HG03060 (cell line): ENCODE results near the gene LRP1B.
"Not testable (repeated sequence)": the region's sequence is repeated elsewhere in the genome, so short reads cannot be mapped to it uniquely, and the experiment has no call there.

Experiments
- ATAC-seq: cut with Tn5 transposase; IDR thresholded peaks from one replicate; pipeline ENCODE4 v1.9.1; 2021; ENCODE audit warnings: low read depth, moderate number of reproducible peaks; ENCODE audit not compliant: unreplicated experiment

Gene LRP1B

DNA sequence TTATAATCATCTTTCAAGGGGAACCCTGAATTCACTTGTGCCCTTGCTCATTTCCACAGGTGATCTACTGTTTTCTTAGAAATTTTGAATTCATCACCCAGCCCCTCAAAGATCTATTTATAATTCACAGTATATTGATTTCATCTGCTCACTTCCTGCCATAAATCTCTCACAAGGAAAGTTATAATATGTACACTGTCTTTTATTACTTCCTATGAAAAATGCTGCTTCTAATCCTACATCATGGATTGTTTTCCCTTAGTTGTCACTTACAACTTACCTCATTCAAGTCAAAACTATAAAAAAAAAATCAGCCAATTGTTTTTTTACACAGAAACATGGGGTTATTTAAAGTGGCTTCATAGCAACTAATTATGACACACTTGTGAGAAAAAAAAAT, 1443.0 kb downstream of the LRP1B start:
- no peak for ATAC-seq

DNA sequence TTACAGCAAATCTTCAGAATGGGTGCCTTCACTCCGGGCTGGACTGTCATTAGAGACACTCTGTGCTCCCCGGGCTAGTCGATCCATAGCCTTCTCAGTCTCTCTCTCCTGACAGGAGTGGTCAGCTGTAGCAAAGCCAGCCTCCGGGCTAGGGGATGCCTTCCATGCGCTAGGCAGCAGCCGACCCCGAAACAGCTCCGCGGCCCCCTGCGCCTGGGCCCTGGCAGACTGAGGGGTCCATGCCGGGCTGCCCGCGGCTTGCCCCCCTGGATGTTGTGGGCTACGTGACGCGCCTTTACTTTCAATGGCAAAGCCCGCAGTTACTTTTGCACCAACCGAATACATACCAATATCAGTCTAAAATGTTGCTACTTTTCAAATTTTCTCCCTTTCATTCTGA, 1447.2 kb downstream of the LRP1B start:
- ATAC-seq: no peak

DNA sequence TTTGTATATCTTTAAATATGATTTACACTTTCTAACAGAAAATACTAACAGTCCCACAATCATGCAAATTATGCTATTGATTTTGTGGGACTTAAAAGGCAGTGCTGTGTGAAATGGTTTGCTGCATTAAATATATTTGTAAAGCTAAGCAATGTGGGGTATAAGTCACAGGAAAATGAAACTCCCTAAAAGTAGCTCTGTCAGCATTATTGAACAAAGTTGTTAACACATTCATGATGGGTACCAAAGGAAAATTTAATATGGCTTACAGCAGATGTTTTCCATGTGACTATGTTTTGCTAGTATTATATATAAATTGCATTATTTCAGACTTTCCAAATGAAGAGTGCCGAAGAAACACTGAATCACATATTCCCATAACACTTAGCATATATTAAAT, 1450.0 kb downstream of the LRP1B start:
- no peak for ATAC-seq

GRCh38 chr2:140679752-140680151, 1451.1 kb downstream of the LRP1B start:
- ATAC-seq: no peak

DNA sequence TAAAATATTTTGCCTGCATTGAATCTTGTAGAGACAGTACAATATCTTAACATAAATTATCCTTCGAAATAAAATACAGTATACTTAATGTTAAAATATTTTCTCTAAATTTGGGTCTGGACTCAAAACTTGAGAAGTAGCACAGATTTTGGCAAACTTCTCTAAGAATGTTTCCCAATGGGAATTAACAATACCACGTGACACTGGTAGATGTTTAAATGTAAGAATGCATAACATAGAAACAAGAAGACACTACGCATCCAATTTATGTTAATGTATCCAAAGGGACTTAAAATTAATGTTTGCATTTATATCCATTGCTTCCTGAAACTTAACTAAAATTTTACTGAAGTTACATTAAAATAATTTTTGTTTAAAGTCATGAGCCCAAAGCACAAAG, 1460.9 kb downstream of the LRP1B start:
- no peak for ATAC-seq

DNA sequence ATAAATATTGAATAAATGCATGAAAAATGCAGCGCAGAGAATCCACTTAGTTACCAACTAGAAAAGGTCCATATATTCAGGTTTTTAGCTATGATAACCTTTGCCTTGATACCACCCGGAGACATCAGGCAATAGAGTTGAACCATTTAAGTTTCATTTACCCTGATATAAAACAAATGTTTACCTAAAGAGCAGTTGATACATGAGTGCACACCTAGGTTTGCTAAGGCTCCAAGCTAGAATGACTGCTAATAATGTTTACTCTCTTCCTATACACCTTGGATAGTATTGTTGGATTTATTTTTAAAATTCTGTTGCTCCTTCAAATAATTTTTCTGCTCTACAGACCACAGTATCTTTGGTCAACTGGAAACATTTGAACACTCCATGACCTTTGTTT, 1463.6 kb downstream of the LRP1B start:
- ATAC-seq: no peak

DNA sequence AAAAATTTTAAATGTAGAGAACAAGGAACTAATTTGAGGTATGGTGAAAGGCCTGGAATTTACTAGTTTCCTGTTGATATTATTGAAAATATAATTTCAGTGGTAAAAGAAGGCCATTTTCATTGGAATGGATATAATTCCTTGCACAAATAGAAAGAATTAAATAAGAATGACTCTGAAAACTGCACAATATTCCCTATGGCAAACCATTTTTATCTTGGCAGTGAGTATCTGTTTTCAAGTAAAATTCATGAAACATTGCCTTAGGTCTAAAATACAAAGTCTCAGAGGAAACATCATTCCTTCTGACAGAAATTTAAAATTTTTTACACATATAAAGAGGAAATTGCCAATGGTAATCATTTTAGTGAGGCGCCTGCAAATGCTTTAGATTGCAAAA, 1468.3 kb downstream of the LRP1B start:
- ATAC-seq: no peak

- no peak for ATAC-seq
These were observed 1471.8 kb downstream of the LRP1B start for GRCh38 chr2:140658760-140659692.

DNA sequence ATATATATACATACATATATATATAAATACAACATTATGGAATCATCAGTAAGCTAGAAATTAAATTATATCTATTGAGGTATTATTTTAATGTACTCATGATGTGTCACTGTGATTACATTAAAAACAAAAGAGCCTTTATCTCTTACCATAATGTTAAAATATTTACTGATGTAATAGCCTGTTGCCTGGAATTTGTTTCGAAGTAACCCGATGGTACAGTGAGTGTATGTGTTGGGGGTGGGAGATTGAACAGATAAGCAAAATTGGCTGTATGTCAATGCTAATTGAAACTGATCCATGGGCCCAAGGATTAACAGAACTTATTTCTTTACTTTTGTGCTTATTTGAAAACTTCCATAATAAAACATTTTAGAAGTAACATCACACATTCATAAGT, 1473.2 kb downstream of the LRP1B start:
- ATAC-seq: no peak

- ATAC-seq: no peak
These were observed 1476.3 kb downstream of the LRP1B start for GRCh38 chr2:140654565-140654964.

DNA sequence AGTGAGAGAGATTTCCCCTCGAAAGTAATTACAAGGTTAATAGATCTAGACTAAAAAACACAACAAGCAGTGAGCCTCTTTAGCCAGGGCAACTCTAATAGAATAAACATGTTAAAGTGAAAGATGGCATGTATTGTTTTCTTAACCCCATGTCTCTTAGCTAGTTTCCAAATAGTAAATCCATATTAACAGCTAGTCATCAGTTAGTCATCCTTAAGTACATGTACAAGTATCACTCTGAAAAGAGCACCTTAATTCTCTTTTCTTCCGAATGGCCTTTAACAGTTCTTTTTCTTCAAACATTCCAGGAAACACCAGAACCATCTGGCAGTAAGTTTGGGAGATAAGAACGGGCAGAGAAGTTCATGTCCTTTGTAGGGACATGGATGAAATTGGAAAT, 1480.0 kb downstream of the LRP1B start:
- ATAC-seq: no peak

DNA sequence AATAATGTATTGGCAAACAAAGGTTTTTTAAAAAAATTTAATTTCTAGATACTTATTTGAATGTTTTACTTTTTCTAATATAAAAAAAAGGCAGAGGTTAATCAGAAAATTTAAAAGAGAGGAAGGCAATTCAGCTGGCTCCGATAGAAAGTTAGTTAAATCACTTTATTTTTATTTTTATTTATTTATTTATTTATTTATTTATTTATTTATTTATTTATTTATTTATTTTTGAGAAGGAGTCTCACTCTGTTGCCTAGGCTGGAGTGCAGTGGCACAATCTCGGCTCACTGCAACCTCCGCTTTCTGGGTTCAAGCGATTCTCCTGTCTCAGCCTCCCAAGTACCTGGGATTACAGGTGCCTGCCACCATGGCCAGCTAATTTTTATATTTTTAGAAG, 1480.7 kb downstream of the LRP1B start:
- ATAC-seq: not testable (repeated sequence)

GRCh38 chr2:140648393-140648792, 1482.4 kb downstream of the LRP1B start:
- no peak for ATAC-seq

DNA sequence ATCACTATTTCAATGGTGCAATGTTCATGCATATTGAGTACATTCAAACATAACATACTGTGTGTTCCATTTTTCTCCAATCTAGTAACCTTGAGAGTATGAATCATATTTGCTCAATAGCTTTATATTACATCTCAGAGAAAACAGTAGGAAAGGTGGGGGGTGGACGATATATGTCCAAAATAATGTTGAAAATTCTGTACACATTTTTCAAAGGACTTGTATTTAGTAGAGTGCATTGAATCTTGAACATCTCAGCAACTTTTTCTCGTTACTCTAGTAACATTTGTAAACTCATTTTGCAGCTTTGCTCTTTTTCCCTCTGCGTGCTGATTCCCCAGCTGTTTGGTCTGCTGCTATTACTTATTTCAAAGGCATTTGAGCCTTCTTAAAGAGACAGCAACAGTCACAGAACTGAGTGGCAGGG, 1487.0 kb downstream of the LRP1B start:
- ATAC-seq: no peak

GRCh38 chr2:140641163-140641562, 1489.7 kb downstream of the LRP1B start:
- ATAC-seq: peak; percentile 45

DNA sequence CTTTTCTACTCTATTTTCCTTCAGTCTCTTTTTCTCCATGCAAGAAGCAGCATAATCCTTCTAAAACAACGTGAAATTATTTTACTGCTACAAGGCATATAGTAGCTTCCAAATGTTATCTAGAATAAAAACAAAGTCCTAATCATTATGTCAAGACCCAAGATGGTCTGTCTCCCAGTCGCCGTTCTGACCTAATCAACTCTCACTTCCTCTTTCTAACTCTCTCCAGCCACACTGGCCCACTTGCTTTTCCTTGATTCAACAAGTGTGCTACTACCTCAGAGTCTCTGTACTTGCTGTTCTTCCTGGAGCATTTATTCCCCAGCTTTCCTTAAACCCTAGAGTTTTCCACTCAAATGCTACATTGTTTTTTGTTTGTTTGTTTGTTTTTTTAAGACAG, 1491.2 kb downstream of the LRP1B start:
- peak; percentile 85 for ATAC-seq

GRCh38 chr2:140630557-140630956, 1500.3 kb downstream of the LRP1B start:
- ATAC-seq: no peak

GRCh38 chr2:140627885-140628284, 1502.9 kb downstream of the LRP1B start:
- ATAC-seq: no peak

DNA sequence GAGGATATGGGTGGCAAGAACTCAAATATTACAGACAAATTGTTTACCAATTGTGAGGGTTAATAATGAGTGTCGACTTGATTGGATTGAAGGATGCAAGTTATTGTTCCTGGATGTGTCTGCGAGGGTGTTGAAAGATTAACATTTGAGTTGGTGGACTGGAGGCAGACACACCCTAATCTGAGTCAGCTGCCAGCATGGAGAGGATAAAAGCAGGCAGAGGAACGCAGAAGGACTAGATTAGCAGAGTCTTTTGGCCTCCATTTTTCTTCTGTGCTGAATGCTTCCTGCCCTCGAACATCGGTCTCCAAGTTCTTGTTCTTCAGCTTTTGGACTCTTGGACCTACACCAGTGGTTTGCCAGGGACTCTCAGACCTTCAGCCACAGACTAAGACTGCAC, 1503.7 kb downstream of the LRP1B start:
- ATAC-seq: no peak

GRCh38 chr2:140624200-140624599, 1506.6 kb downstream of the LRP1B start:
- ATAC-seq: no peak

- ATAC-seq: no peak
These were observed 1509.0 kb downstream of the LRP1B start for GRCh38 chr2:140621583-140622362.

DNA sequence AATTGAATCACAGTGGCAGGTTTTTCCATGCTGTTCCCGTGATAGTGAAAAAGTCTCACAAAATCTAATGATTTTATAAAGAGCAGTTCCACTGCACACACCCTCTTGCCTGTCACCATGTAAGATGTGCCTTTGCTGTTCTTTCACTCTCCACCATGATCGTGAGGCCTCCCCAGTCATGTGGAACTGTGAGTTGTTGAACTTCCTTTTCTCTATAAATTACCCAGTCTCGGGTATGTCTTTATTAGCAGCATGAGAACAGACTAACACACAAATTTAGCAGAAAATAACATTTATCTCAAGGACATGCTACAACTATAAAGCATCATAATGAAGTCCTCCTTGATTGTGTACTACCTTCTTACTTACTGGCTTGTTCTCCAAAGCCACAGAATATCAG, 1526.0 kb downstream of the LRP1B start:
- no peak for ATAC-seq
